Measurements from ENCODE around the gene ZNF260.

Gene ZNF260

GRCh38 chr19:36564391-36564790, 36.3 kb upstream of the ZNF260 start:
- DNase-seq: no peak

DNA sequence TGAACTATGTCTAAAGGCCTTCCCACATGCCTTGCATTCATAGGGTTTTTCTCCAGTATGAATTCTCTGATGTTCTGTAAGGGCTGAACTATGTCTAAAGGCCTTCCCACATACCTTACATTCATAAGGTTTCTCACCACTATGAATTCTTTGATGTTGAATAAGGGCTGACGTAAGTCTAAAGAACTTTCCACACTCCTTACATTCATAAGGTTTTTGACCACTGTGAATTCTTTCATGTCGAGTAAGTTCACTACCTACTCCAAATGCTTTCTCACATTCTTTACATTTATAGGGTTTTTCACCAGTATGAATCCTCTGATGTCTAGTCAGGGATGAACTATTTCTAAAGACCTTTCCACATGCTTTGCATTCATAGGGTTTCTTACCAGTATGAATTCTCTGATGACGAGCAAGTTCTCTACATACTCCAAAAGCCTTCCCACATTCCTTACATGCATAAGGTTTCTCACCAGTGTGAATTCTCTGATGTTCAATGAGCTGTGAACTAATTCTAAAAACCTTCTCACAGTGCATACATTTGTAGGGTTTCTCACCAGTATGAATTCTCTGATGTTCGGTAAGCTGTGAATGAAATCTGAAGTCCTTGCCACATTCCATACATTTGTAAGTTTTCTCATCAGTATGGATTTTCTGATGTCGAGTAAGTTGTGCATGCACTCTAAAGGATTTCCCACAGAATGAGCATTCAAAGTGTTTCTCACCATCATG, 19.1 kb upstream of the ZNF260 start:
- Histone ChIP-seq H2AFZ (ENCODE audit: low read depth, low read length) (no peak overlapping the region), H4K91ac (ENCODE audit: low read length) (no peak overlapping the region), H3K27me3 (ENCODE audit: control insufficient read depth in 1 of 2, insufficient read depth in 1 of 2, low read length in 2 of 2) (no peaks in the 10 kb centered on the region), H3K4ac (ENCODE audit: low read depth in 1 of 2, low read length in 2 of 2) (no peak overlapping the region), H3K14ac (ENCODE audit: low read length in 2 of 2) (no peak overlapping the region), H2BK12ac (ENCODE audit: low read length in 2 of 2) (no peak overlapping the region), H3K9ac (ENCODE audit: low read length) (no peak overlapping the region), H3K23ac (ENCODE audit: low read length in 2 of 2) (no peak overlapping the region), H2BK5ac (ENCODE audit: low read depth, low read length, poor library complexity, severe bottlenecking) (no peak overlapping the region), H3K4me1 (ENCODE audit: control insufficient read depth, insufficient read depth, low read depth, low read length) (no peaks in the 10 kb centered on the region), H3K27ac (ENCODE audit: low read length, poor library complexity, severe bottlenecking) (no peak overlapping the region), H4K8ac (ENCODE audit: low read length) (no peak overlapping the region), H3K18ac (ENCODE audit: low read depth in 1 of 2, low read length in 2 of 2) (no peak overlapping the region), H3K36me3 (ENCODE audit: control insufficient read depth in 1 of 2, insufficient read depth in 2 of 2, low read depth in 1 of 2, low read length in 2 of 2) (peaks cover 17 to 94% of the 10 kb centered on the region in 2 experiments), H3K79me1 (replicated peaks; ENCODE audit: low read length, poor library complexity, severe bottlenecking) (peaks cover 2% of the 10 kb centered on the region), H3K9me3 (ENCODE audit: control insufficient read depth, low read length) (peaks cover 100% of the 10 kb centered on the region), H3K4me2 (ENCODE audit: low read length, poor library complexity, severe bottlenecking) (no peak overlapping the region), H2AK5ac (ENCODE audit: low read length, severe bottlenecking) (no peak overlapping the region), H2BK15ac (ENCODE audit: low read depth, poor library complexity, severe bottlenecking) (no peak overlapping the region), H3K4me3 (ENCODE audit: insufficient read depth in 1 of 2, low read depth in 1 of 2, low read length in 2 of 2) (peak overlapping the region in 1 of 2 experiments; percentile 48), H2BK120ac (ENCODE audit: low read depth, low read length) (no peak overlapping the region)
- 98% methylated on average over 3 of the region's 5 CpGs for WGBS
- DNase-seq: peak; percentile 33

More at GRCh38 chr19:36564391-36564790, 36.3 kb upstream of the ZNF260 start:
- Histone ChIP-seq H3K4me3 (ENCODE audit: insufficient read depth in 1 of 2, low read depth in 1 of 2, low read length in 2 of 2) (peak overlapping the region in 1 of 2 experiments; percentile 21), H3K36me3 (ENCODE audit: control insufficient read depth in 1 of 2, insufficient read depth in 2 of 2, low read depth in 1 of 2, low read length in 2 of 2) (peaks cover 42 to 59% of the 10 kb centered on the region in 2 experiments), H3K14ac (ENCODE audit: low read length in 2 of 2) (no peak overlapping the region), H3K79me1 (replicated peaks; ENCODE audit: low read length, poor library complexity, severe bottlenecking) (peaks cover 26% of the 10 kb centered on the region), H3K9ac (ENCODE audit: low read length) (no peak overlapping the region), H3K4ac (ENCODE audit: low read depth in 1 of 2, low read length in 2 of 2) (no peak overlapping the region), H3K9me3 (ENCODE audit: control insufficient read depth, low read length) (peaks cover 95% of the 10 kb centered on the region), H3K18ac (ENCODE audit: low read depth in 1 of 2, low read length in 2 of 2) (no peak overlapping the region), H4K91ac (ENCODE audit: low read length) (no peak overlapping the region), H2AK5ac (ENCODE audit: low read length, severe bottlenecking) (no peak overlapping the region), H3K27me3 (ENCODE audit: control insufficient read depth in 1 of 2, insufficient read depth in 1 of 2, low read length in 2 of 2) (no peaks in the 10 kb centered on the region), H2BK15ac (ENCODE audit: low read depth, poor library complexity, severe bottlenecking) (no peak overlapping the region), H3K4me1 (ENCODE audit: control insufficient read depth, insufficient read depth, low read depth, low read length) (no peaks in the 10 kb centered on the region), H3K27ac (ENCODE audit: low read length, poor library complexity, severe bottlenecking) (no peak overlapping the region), H2BK120ac (ENCODE audit: low read depth, low read length) (no peak overlapping the region), H2AFZ (ENCODE audit: low read depth, low read length) (no peak overlapping the region), H2BK5ac (ENCODE audit: low read depth, low read length, poor library complexity, severe bottlenecking) (no peak overlapping the region), H3K4me2 (ENCODE audit: low read length, poor library complexity, severe bottlenecking) (no peak overlapping the region), H4K8ac (ENCODE audit: low read length) (no peak overlapping the region), H3K23ac (ENCODE audit: low read length in 2 of 2) (no peak overlapping the region), H2BK12ac (ENCODE audit: low read length in 2 of 2) (no peak overlapping the region)
- WGBS: no CpG with 5 or more reads among the region's 1 CpG

DNA sequence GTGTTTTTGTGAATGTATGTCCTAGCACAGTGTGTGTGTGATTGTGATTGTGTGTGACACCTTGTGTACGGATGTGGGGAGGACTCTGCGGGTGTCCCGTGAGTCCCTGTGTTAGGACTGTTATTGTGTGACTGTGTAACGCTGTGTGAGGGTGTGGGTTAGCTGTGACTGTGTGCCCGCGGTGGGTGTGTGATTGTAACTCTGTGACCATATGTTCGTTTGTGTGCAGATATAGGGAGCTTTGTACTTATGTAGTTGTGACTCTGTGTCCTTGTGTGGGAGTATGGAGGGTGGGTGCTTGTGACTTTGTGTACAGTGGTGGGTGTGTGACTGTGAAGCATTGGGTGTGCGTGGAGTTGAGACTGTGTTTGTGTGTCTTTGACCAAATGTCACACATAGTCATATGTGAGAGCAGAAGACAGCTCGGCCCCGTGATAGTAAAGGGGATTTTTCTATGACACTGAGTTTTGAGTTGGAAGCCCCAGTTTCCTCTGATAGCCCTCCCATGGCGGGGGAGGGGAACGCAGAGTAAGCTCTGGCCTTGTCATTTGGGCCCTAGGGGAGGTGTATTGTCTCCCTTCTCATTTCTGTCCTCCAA, 949 bp upstream of the ZNF260 start:
- H3K9me3 ChIP-seq (ENCODE audit: control insufficient read depth, low read length): peaks cover 38% of the 10 kb centered on the region
- peak overlapping the region; percentile 91 to 97 for H3K4me3 ChIP-seq (ENCODE audit: insufficient read depth in 1 of 2, low read depth in 1 of 2, low read length in 2 of 2)
- peak overlapping the region; percentile 65 for H4K91ac ChIP-seq (ENCODE audit: low read length)
- H2BK120ac ChIP-seq (ENCODE audit: low read depth, low read length): no peak overlapping the region
- H3K14ac ChIP-seq (ENCODE audit: low read length in 2 of 2): peak overlapping the region in 1 of 2 experiments; percentile 96
- H3K36me3 ChIP-seq (ENCODE audit: control insufficient read depth in 1 of 2, insufficient read depth in 2 of 2, low read depth in 1 of 2, low read length in 2 of 2): peaks cover 7 to 17% of the 10 kb centered on the region in 2 experiments
- no peak overlapping the region for H2BK5ac ChIP-seq (ENCODE audit: low read depth, low read length, poor library complexity, severe bottlenecking)
- H3K4me1 ChIP-seq (ENCODE audit: control insufficient read depth, insufficient read depth, low read depth, low read length): peaks cover 2% of the 10 kb centered on the region
- H2BK12ac ChIP-seq (ENCODE audit: low read length in 2 of 2): no peak overlapping the region
- peak overlapping the region; percentile 98 for H3K9ac ChIP-seq (ENCODE audit: low read length)
- peak overlapping the region; percentile 100 for H2AFZ ChIP-seq (ENCODE audit: low read depth, low read length)
- WGBS: 10% methylated on average over 12 of the region's 12 CpGs
- H3K27ac ChIP-seq (ENCODE audit: low read length, poor library complexity, severe bottlenecking): peak overlapping the region; percentile 15
- H3K27me3 ChIP-seq (ENCODE audit: control insufficient read depth in 1 of 2, insufficient read depth in 1 of 2, low read length in 2 of 2): no peaks in the 10 kb centered on the region
- peak overlapping the region; percentile 72 for H3K4me2 ChIP-seq (ENCODE audit: low read length, poor library complexity, severe bottlenecking)
- peak overlapping the region; percentile 59 for H4K8ac ChIP-seq (ENCODE audit: low read length)
- H3K18ac ChIP-seq (ENCODE audit: low read depth in 1 of 2, low read length in 2 of 2): peak overlapping the region; percentile 47 to 85
- peak overlapping the region in 1 of 2 experiments; percentile 95 for H3K23ac ChIP-seq (ENCODE audit: low read length in 2 of 2)
- H3K79me1 ChIP-seq (replicated peaks; ENCODE audit: low read length, poor library complexity, severe bottlenecking): peaks cover 17% of the 10 kb centered on the region
- no peak for DNase-seq
- H3K4ac ChIP-seq (ENCODE audit: low read depth in 1 of 2, low read length in 2 of 2): peak overlapping the region; percentile 46 to 84
- H2BK15ac ChIP-seq (ENCODE audit: low read depth, poor library complexity, severe bottlenecking): no peak overlapping the region
- no peak overlapping the region for H2AK5ac ChIP-seq (ENCODE audit: low read length, severe bottlenecking)

DNA sequence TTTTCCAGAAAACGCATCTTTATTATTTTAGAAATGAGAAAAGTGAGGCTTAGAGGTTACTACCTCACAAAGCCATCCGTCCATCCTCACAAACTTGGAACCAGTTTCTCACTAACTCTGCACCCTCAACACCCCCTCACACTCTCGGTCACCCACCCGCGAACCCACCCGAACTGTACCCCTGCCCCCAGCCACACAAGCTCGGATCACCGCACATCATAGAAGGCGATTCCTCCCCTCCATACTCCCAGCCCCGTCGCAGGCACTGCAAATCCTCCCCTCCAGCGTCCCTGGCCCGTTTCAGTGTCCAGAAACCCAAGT, 238 bp downstream of the ZNF260 start:
- Histone ChIP-seq H3K4me3 (ENCODE audit: insufficient read depth in 1 of 2, low read depth in 1 of 2, low read length in 2 of 2) (peak overlapping the region; percentile 91 to 97), H2AFZ (ENCODE audit: low read depth, low read length) (peak overlapping the region; percentile 88), H3K23ac (ENCODE audit: low read length in 2 of 2) (no peak overlapping the region), H4K91ac (ENCODE audit: low read length) (peak overlapping the region; percentile 67), H3K4ac (ENCODE audit: low read depth in 1 of 2, low read length in 2 of 2) (peak overlapping the region in 1 of 2 experiments; percentile 92), H3K9me3 (ENCODE audit: control insufficient read depth, low read length) (peaks cover 37% of the 10 kb centered on the region), H3K36me3 (ENCODE audit: control insufficient read depth in 1 of 2, insufficient read depth in 2 of 2, low read depth in 1 of 2, low read length in 2 of 2) (peaks cover 6 to 27% of the 10 kb centered on the region in 2 experiments), H3K27me3 (ENCODE audit: control insufficient read depth in 1 of 2, insufficient read depth in 1 of 2, low read length in 2 of 2) (no peaks in the 10 kb centered on the region), H3K4me2 (ENCODE audit: low read length, poor library complexity, severe bottlenecking) (peak overlapping the region; percentile 18), H3K9ac (ENCODE audit: low read length) (peak overlapping the region; percentile 98), H2AK5ac (ENCODE audit: low read length, severe bottlenecking) (no peak overlapping the region), H3K27ac (ENCODE audit: low read length, poor library complexity, severe bottlenecking) (peak overlapping the region; percentile 93), H2BK5ac (ENCODE audit: low read depth, low read length, poor library complexity, severe bottlenecking) (peak overlapping the region; percentile 33), H2BK12ac (ENCODE audit: low read length in 2 of 2) (no peak overlapping the region), H2BK15ac (ENCODE audit: low read depth, poor library complexity, severe bottlenecking) (no peak overlapping the region), H3K4me1 (ENCODE audit: control insufficient read depth, insufficient read depth, low read depth, low read length) (peaks cover 2% of the 10 kb centered on the region), H2BK120ac (ENCODE audit: low read depth, low read length) (no peak overlapping the region), H4K8ac (ENCODE audit: low read length) (peak overlapping the region; percentile 69), H3K14ac (ENCODE audit: low read length in 2 of 2) (peak overlapping the region; percentile 51 to 99), H3K79me1 (replicated peaks; ENCODE audit: low read length, poor library complexity, severe bottlenecking) (peaks cover 19% of the 10 kb centered on the region), H3K18ac (ENCODE audit: low read depth in 1 of 2, low read length in 2 of 2) (peak overlapping the region; percentile 14 to 98)
- under 1% methylated on average over 12 of the region's 13 CpGs for WGBS
- DNase-seq: no peak
